ENCODE results near the gene SEMA5B.

SEMA5B gene

DNA sequence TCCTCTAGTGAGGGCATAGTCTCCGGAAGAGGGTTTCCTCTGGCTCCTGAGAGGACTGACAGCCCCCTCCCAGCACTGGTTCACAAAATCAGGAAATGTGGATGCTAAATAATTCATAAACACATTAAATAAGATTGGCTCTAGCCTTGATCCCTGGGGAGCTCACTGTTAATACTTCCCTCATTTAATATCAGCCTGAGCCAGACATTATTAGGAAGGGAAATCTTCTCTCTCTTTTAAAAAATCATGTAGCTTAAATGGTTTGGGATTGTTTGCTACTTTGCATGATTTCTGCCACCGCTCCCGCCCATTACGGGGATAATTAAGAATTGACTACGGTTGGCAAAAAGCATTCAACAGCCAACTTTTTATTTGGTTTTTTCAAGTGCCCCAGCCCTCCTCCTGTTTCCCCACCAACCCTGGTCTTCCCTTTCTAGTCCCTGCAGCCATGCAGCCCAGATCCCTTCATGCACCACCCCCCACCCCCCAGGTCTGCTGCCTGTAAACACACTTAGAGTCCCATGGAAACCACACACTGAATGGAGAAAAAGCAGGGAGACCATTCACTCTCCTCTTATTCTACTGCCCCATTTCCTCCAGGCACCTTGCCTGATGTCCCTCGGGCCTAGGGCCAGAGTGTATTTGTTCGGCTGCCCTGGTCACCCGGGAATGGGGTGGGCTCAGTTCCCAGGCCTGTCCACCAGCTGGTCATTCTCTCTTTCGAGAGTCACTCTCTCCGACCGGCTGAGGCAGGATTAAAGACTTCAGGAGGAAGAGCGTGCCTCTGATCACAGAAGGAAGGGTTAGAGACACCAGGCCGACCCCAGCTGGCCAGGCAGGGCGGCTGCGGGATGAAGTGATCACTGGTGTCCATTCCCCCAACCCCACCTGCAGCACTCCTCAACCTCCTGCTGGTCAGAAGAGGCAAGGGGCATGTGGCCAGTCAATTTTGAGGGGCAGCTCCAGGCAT is 45.1 kb downstream of the SEMA5B start:
- Histone ChIP-seq H3K4me3 (ENCODE audit: low read length) (no peak overlapping the region), H3K9me3 (ENCODE audit: control insufficient read depth, low read length) (no peaks in the 10 kb centered on the region), H3K36me3 (ENCODE audit: control insufficient read depth, insufficient read depth, low read length, severe bottlenecking) (no peaks in the 10 kb centered on the region), H3K9ac (ENCODE audit: low read length) (no peak overlapping the region), H3K4me1 (ENCODE audit: control insufficient read depth, insufficient read depth, low read length) (no peaks in the 10 kb centered on the region), H3K27me3 (replicated peaks; ENCODE audit: control insufficient read depth, insufficient read depth, low read length) (peaks cover 70% of the 10 kb centered on the region)
- no peak for DNase-seq (ENCODE audit: low read depth)

- Histone ChIP-seq H3K9me3 (ENCODE audit: control insufficient read depth, low read length) (no peaks in the 10 kb centered on the region), H3K36me3 (ENCODE audit: control insufficient read depth, insufficient read depth, low read length, severe bottlenecking) (no peaks in the 10 kb centered on the region), H3K9ac (ENCODE audit: low read length) (no peak overlapping the region), H3K4me1 (ENCODE audit: control insufficient read depth, insufficient read depth, low read length) (no peaks in the 10 kb centered on the region), H3K27me3 (replicated peaks; ENCODE audit: control insufficient read depth, insufficient read depth, low read length) (peaks cover 38% of the 10 kb centered on the region), H3K4me3 (ENCODE audit: low read length) (no peak overlapping the region)
- no peak for DNase-seq (ENCODE audit: low read depth)
Measured at GRCh38 chr3:122979211-122979610, 48.4 kb downstream of the SEMA5B start.

DNA sequence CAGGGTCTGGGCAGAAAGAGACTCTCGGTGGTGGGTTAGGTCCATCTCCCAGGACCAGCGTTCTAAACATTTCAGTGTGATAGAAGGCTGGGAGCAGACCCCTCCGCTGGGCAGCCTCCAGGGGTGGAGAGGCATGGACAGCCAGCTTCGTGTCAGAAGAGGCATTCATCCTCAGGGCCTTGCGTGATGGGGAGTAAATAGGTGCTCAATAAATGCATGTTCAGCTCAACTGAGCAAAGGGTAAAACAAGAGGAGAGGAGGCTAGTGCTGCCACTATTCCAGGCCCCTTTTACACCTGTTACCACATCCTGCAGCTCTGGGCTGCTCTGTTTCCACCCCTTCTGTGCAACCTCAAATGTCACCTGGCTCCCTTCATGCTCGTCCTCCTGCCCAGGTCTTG is 49.0 kb downstream of the SEMA5B start:
- Histone ChIP-seq H3K9me3 (ENCODE audit: control insufficient read depth, low read length) (no peaks in the 10 kb centered on the region), H3K27me3 (replicated peaks; ENCODE audit: control insufficient read depth, insufficient read depth, low read length) (peaks cover 37% of the 10 kb centered on the region), H3K4me1 (ENCODE audit: control insufficient read depth, insufficient read depth, low read length) (no peaks in the 10 kb centered on the region), H3K9ac (ENCODE audit: low read length) (no peak overlapping the region), H3K36me3 (ENCODE audit: control insufficient read depth, insufficient read depth, low read length, severe bottlenecking) (no peaks in the 10 kb centered on the region), H3K4me3 (ENCODE audit: low read length) (no peak overlapping the region)
- no peak for DNase-seq (ENCODE audit: low read depth)

- Histone ChIP-seq H3K9me3 (ENCODE audit: control insufficient read depth, low read length) (no peaks in the 10 kb centered on the region), H3K36me3 (ENCODE audit: control insufficient read depth, insufficient read depth, low read length, severe bottlenecking) (no peaks in the 10 kb centered on the region), H3K4me1 (ENCODE audit: control insufficient read depth, insufficient read depth, low read length) (no peaks in the 10 kb centered on the region), H3K27me3 (replicated peaks; ENCODE audit: control insufficient read depth, insufficient read depth, low read length) (peaks cover 41% of the 10 kb centered on the region), H3K9ac (ENCODE audit: low read length) (no peak overlapping the region), H3K4me3 (ENCODE audit: low read length) (no peak overlapping the region)
- DNase-seq (ENCODE audit: low read depth) = peak; percentile 72
Measured at GRCh38 chr3:122977746-122978466, 49.7 kb downstream of the SEMA5B start.

DNA sequence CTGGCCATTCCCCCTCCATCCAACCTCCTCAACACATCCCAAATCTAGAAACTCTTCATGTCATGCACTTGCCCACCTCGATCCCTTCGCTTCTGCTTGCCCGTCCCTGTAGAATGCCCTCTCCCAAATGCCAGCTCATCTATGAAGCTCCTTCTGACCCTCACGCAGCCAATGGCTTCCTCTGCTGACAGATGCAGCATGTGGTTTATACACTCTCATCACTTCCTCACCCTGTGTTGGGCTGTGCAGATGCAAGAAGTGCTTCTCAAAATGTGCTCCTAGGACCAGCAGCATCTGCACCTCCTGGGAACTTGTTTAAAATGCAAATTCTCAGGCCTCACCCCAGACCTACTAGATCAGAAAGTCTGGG is 51.7 kb downstream of the SEMA5B start:
- no peaks in the 10 kb centered on the region for H3K36me3 ChIP-seq (ENCODE audit: control insufficient read depth, insufficient read depth, low read length, severe bottlenecking)
- H3K4me1 ChIP-seq (ENCODE audit: control insufficient read depth, insufficient read depth, low read length) = no peaks in the 10 kb centered on the region
- no peak overlapping the region for H3K4me3 ChIP-seq (ENCODE audit: low read length)
- H3K9me3 ChIP-seq (ENCODE audit: control insufficient read depth, low read length) = no peaks in the 10 kb centered on the region
- no peak for DNase-seq (ENCODE audit: low read depth)
- no peak overlapping the region for H3K9ac ChIP-seq (ENCODE audit: low read length)
- H3K27me3 ChIP-seq (replicated peaks; ENCODE audit: control insufficient read depth, insufficient read depth, low read length) = peaks cover 44% of the 10 kb centered on the region

DNA sequence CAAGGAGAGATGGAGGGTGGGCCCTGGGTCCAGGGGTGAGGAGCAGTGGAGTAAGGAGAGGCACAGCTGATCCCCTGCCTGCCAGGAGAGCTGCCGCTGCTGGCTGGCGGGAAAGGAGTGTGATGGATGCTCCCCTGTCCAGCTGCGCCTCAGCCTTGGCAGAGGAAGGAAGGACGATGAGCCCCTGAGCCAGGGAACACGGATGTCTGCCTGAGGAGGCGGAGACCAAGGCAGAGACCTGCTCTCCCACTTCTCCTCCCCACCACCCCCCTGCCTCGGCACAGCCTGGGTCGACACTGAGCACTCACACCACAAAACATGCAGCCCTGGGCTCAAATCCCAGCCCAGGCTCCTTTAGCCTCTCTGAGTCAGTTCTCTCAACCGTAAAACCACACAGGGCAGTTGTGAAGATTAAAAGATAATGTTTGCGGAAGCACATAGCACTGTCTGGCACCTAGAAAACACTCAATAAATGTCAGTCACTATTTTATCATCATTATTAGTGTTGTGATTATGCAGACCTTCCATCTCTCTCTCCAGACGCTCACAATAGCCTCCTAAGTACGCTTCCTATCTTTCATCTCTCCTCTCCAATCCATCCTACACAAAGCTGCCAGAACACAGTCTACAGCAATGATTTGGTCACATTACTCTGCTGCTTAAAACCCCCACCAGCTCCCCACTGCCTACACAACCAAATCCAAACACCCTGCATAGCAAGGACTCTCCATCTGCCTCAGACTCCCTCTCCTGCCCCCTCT is 52.2 kb downstream of the SEMA5B start:
- Histone ChIP-seq H3K4me3 (ENCODE audit: low read length) (no peak overlapping the region), H3K36me3 (ENCODE audit: control insufficient read depth, insufficient read depth, low read length, severe bottlenecking) (no peaks in the 10 kb centered on the region), H3K27me3 (replicated peaks; ENCODE audit: control insufficient read depth, insufficient read depth, low read length) (peaks cover 45% of the 10 kb centered on the region), H3K9me3 (ENCODE audit: control insufficient read depth, low read length) (no peaks in the 10 kb centered on the region), H3K9ac (ENCODE audit: low read length) (no peak overlapping the region), H3K4me1 (ENCODE audit: control insufficient read depth, insufficient read depth, low read length) (peaks cover 1% of the 10 kb centered on the region)
- DNase-seq (ENCODE audit: low read depth) = peak; percentile 66

- Histone ChIP-seq H3K9me3 (ENCODE audit: control insufficient read depth, low read length) (no peaks in the 10 kb centered on the region), H3K36me3 (ENCODE audit: control insufficient read depth, insufficient read depth, low read length, severe bottlenecking) (no peaks in the 10 kb centered on the region), H3K9ac (ENCODE audit: low read length) (no peak overlapping the region), H3K4me1 (ENCODE audit: control insufficient read depth, insufficient read depth, low read length) (peaks cover 7% of the 10 kb centered on the region), H3K4me3 (ENCODE audit: low read length) (no peak overlapping the region), H3K27me3 (replicated peaks; ENCODE audit: control insufficient read depth, insufficient read depth, low read length) (peaks cover 47% of the 10 kb centered on the region)
- peak; percentile 26 for DNase-seq (ENCODE audit: low read depth)
Measured at GRCh38 chr3:122974764-122975162, 52.8 kb downstream of the SEMA5B start.

DNA sequence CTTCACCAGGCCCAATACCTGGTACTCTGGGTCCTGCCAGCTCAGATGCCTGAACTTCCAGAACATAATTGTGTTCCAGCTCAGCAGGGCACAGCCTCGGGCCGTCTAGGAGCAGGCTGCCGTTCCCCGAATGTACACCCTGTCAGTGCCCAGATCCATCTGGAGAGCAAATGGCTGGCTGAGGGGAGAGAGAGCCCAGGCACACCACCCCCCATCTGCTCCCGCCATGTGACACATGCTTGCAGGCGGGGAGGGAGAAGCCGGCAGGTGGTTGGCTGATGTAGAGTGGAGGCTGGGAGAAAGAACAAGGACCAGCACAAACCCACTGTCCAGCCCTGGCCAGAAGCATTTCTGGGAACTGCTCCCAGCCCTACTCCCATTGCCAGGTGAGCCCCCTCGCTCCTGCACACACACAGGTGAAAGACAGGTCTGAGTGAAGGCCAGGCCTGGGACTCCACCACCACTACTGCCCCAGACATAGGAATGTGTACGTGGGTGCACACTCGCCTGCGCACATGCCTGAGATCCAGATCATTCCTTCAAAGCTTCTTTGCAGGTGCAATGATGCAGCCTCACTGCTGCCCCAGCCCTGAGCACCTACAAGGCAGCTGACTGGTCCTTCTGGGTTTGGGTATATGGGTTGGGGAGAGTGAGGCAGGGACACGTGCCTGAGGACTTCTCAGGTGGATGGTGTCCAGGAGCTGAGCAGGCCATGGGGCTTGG is 53.5 kb downstream of the SEMA5B start:
- Histone ChIP-seq H3K9ac (ENCODE audit: low read length) (no peak overlapping the region), H3K4me1 (ENCODE audit: control insufficient read depth, insufficient read depth, low read length) (peaks cover 12% of the 10 kb centered on the region), H3K4me3 (ENCODE audit: low read length) (no peak overlapping the region), H3K36me3 (ENCODE audit: control insufficient read depth, insufficient read depth, low read length, severe bottlenecking) (no peaks in the 10 kb centered on the region), H3K9me3 (ENCODE audit: control insufficient read depth, low read length) (no peaks in the 10 kb centered on the region), H3K27me3 (replicated peaks; ENCODE audit: control insufficient read depth, insufficient read depth, low read length) (peaks cover 50% of the 10 kb centered on the region)
- no peak for DNase-seq (ENCODE audit: low read depth)

DNA sequence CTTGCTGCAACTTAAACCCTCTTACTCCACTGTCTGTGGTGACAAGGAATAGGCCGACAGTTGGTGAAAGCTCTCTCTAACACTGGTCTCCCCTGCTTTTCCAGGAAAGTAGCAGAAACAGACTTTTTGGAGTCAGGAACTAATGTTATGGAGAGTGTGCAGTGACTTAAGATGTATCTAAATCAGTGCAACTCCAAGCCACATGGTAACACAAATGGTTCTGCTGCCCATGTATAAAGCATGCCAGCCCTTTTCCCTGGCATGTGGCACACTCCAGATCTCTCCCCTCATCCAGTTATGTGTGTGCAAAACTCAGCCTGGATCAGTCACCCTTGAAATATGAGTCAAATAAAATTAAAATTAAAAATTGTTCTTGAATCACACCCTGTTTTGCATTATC is 55.4 kb downstream of the SEMA5B start:
- H3K9ac ChIP-seq (ENCODE audit: low read length) = no peak overlapping the region
- no peaks in the 10 kb centered on the region for H3K9me3 ChIP-seq (ENCODE audit: control insufficient read depth, low read length)
- no peaks in the 10 kb centered on the region for H3K36me3 ChIP-seq (ENCODE audit: control insufficient read depth, insufficient read depth, low read length, severe bottlenecking)
- peaks cover 12% of the 10 kb centered on the region for H3K4me1 ChIP-seq (ENCODE audit: control insufficient read depth, insufficient read depth, low read length)
- H3K4me3 ChIP-seq (ENCODE audit: low read length) = no peak overlapping the region
- DNase-seq (ENCODE audit: low read depth) = no peak
- peaks cover 54% of the 10 kb centered on the region for H3K27me3 ChIP-seq (replicated peaks; ENCODE audit: control insufficient read depth, insufficient read depth, low read length)

DNA sequence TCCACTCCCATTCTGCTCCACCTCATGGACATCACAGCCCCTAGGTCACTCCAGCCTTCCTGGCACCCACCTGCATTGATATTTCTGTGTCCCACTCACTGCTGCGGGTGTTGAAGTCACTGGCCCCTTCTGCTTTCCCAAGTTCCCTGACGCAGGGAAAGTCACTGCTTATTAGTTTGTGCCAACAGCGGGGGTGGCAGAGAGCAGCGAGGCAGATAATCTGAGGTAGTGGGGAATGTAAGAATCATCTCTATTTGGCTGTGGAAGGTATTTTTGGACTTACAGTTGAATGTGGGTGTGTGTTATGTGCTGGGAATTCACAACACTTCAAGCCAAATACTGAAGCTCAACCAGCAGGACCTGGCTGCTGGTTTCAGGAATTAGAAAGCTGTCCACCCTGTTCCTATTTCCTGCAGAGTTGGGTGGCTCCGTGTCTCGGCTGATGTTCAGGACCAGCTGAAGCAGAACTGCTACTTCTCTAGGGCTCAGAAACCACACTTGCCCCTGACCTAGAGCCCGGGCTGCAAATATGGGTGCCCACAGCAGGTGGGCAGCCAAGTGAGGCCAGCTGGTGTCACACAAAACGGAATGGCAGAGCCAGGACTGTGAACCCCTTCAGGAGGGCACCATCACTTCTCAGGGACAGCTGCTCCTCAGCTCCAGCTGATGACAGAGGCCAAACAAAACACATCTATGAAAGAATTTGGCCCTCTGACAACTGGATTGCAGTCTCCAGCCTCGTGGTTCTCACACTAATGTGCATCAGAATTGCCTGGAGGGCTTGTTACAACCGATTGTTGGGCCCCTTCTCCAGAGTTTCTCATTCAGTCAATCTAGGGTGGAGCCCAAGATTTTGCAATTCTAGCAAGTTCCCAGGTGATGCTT is 57.7 kb downstream of the SEMA5B start:
- H3K4me3 ChIP-seq (ENCODE audit: low read length) = no peak overlapping the region
- no peak overlapping the region for H3K9ac ChIP-seq (ENCODE audit: low read length)
- H3K27me3 ChIP-seq (replicated peaks; ENCODE audit: control insufficient read depth, insufficient read depth, low read length) = peaks cover 70% of the 10 kb centered on the region
- H3K36me3 ChIP-seq (ENCODE audit: control insufficient read depth, insufficient read depth, low read length, severe bottlenecking) = no peaks in the 10 kb centered on the region
- DNase-seq (ENCODE audit: low read depth) = peak; percentile 96
- H3K4me1 ChIP-seq (ENCODE audit: control insufficient read depth, insufficient read depth, low read length) = peaks cover 12% of the 10 kb centered on the region
- H3K9me3 ChIP-seq (ENCODE audit: control insufficient read depth, low read length) = no peaks in the 10 kb centered on the region

Measured in adipocyte (in vitro differentiated cells).